COR-L47 (cell line): ENCODE data around the gene CEP250.
"Not testable (repeated sequence)": the region's sequence is repeated elsewhere in the genome, so short reads cannot be mapped to it uniquely, and the experiment has no call there.

Source experiments
- DNase-seq: peaks from one replicate; lab custom pipeline; 2025; lab: John Stamatoyannopoulos, UW

Gene CEP250

DNA sequence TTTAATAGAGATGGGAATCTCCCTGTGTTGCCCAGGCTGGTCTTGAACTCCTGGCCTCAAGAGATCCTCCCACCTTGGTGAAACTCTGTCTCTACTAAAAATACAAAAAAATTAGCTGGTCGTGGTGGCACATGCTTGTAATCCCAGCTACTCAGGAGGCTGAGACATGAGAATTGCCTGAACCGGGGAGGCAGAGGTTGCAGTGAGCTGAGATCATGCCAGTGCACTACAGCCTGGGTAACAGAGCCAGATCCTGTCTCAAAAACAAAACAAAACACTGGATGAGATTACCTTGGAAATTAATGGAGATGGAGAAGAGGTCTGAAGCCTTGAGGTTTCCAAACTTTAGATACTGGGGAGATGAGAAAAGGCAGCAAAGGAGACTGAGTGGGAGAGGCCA, 2.1 kb downstream of the CEP250 start:
- not testable (repeated sequence) for DNase-seq

- no peak for DNase-seq
Observed at GRCh38 chr20:35458388-35458787, 3.0 kb downstream of the CEP250 start.

DNA sequence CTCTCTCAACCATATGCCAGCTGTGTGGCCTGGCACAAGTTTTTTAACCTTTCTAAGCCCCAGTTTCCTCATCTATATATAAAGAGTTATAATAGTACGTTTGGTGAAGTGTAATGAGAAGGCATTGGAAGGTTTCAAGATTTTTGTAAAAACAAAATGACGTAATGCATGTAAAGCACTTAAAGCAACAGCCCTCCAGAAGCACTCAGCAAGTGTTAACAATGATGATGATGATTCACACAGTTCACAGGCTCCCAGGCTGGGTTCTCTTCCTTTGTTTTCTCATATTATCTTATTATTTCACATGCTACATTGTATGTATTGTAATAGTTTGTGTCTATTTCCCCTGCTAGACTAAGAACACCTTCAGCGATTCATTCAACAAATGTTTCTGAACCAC, 6.2 kb downstream of the CEP250 start:
- DNase-seq = no peak

DNA sequence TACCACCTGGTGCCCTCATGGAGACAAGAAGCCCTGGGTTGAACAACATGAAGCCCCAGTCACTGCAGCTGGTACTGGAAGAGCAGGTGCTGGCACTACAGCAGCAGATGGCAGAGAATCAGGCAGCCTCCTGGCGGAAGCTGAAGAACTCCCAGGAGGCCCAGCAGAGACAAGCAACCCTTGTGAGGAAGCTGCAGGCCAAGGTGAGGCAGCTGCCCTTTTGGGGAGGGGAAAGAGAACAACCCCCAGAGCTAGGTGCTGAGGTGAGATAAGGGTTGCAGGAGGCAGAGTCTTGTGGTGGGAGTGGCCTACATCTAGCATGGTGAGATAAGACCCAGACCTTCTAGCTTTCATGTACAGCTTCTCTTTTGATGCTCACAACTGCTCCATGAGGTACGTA, 7.0 kb downstream of the CEP250 start:
- DNase-seq = no peak

GRCh38 chr20:35463455-35464300, 8.3 kb downstream of the CEP250 start:
- peak; percentile 33 for DNase-seq

DNA sequence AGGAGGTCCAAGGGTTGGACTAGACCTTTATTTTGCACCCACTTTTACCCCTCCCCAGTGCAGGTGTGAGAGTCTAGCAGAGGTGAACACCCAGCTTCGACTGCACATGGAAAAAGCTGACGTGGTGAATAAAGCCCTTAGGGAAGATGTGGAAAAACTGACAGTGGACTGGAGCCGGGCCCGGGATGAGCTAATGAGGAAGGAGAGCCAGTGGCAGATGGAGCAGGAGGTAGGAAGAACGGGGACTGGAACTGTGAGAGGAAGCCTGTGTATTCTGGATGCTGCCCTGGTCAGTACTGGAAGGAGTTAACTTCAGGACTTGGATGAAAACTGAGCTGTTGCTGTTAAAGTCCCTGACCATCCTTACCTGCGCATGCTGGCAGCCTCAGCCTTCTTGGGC, 10.6 kb downstream of the CEP250 start:
- no peak for DNase-seq

- no peak for DNase-seq
Observed at GRCh38 chr20:35466856-35467255, 11.5 kb downstream of the CEP250 start.

DNA sequence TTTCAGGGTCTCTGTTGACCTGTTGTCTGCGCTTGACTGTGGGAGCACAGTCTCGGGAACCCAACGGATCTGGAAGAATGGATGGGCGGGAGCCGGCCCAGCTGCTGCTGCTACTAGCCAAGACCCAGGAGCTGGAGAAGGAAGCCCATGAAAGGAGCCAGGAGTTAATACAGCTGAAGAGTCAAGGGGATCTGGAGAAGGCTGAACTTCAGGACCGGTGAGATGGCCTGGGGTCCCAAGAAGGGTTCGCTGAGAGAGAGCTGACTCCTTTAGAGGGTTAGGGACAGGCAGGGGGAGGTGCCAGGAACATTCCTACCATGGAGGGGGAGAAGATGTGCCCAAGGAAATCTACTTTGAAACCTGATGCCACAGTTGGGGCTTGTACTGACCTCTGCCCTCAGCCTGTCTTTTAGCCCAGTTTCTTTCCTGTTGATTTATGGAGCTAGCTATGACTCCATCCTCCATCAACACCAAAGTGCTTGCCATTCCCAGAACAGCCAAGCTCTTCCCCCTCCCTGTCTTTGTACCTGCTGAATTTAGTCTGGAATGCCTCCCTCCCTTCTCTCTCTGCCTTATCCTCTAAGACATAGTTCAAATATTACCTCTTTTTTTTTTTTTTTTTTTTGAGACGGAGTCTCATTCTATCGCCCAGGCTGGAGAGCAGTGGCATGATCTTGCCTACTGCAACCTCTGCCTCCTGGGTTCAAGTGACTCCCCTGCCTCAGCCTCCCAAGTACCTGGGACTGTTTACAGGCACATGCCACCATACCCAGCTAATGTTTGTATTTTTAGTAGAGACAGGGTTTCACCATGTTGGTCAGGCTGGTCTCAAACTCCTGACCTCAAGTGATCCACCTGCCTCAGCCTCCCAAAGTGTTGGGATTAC, 12.2 kb downstream of the CEP250 start:
- no peak for DNase-seq

DNA sequence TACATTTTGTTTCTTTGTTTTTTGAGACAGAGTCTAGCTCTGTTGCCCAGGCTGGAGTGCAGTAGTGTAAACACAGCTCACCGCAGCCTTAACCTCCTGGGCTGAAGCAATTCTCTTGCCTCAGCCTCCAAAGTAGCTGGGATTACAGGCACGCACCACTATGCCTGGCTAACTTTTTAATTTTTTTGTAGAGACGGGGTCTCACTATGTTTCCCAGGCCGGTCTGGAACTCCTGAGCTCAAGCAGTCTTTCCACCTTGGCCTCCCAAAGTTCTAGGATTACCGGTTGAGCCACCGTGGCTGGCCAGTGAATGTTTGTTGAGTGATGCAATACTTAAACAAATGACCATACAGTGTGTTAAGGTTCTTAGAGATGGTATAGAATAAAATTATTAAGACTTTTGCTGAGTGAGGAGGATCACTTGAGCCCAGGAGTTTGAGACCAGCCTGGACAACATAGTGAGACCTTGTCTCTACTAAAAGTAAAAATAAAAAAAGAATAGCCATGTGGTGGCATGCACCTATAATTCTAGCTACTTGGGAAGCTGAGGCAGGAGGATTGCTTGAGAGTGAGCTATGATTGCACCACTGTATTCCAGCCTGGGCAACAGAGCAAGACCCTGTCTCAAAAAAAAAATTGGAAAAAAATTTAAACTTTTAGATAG, 13.4 kb downstream of the CEP250 start:
- DNase-seq = no peak

- no peak for DNase-seq
Observed at GRCh38 chr20:35472209-35472608, 16.8 kb downstream of the CEP250 start.

- DNase-seq = no peak
Observed at GRCh38 chr20:35473684-35474083, 18.3 kb downstream of the CEP250 start.

DNA sequence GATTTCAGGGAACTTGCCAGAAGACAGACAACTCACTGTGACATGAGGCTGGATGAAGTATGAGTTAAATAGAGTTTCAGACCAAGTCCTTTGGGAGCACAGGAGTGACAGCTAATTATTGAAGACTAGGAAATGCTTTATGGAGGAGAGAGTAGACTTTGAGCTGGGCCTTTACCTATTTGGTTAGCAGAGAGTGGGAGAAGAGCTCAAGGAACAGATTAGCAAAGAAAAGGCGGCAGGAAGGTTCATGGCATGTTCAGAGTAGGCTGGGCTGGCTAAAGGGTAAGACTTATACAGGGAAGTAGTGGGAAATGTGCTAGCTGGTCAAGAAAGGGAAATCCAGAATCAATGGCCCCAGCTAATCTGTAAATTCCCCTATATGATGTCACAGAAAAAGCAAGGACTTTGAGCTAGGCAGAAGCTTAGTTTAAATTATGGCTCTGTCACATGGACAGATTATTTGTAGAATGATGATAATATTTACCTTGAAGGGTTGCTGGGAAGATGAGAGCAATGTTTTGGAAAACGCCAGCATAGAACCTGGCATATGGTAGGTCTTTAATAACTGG, 19.0 kb downstream of the CEP250 start:
- DNase-seq = no peak

DNA sequence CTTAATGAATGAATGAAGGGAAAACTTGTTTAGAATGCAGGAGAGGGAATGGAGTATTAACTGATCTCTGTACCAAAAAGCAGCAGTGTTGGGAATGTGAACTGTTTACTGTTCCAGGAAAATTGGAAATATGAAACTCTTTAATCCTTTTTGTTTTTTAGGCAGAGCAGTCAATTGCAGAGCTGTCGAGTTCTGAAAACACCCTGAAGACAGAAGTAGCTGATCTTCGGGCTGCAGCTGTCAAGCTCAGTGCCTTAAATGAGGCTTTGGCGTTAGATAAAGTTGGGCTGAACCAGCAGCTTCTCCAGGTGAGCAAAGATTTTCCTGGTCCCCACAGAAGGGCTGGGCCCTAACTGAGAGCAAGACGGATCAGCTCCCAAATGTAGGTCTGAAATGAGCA, 20.9 kb downstream of the CEP250 start:
- no peak for DNase-seq

DNA sequence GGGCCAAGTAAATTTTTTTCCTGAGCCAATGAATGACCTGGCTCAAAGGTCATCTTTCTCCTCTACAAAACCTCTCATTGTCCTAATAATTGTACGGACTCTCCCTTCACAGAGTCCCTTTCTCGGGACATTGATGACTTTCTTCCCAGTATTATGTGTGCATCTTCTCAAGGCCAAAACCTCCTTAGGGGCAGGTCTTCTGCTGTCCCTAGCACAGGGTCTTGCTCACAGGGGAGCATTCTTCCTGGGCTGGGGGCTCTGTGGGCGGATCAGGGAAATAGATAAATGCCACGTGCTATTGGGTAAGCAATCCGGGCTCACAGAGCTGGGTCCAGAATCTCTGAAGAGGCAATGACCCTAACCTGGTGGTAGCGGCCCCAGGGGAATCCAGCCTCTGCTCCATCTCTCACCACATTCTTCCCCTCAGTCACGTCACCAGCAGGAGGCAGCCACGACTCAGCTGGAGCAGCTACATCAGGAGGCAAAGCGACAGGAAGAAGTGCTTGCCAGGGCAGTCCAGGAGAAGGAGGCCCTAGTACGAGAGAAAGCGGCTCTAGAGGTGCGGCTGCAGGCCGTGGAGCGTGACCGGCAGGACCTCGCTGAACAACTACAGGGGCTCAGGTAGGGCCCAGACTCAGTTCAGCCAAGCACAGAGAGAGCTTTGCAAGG, 23.5 kb downstream of the CEP250 start:
- no peak for DNase-seq

- no peak for DNase-seq
Observed at GRCh38 chr20:35479798-35480197, 24.4 kb downstream of the CEP250 start.

DNA sequence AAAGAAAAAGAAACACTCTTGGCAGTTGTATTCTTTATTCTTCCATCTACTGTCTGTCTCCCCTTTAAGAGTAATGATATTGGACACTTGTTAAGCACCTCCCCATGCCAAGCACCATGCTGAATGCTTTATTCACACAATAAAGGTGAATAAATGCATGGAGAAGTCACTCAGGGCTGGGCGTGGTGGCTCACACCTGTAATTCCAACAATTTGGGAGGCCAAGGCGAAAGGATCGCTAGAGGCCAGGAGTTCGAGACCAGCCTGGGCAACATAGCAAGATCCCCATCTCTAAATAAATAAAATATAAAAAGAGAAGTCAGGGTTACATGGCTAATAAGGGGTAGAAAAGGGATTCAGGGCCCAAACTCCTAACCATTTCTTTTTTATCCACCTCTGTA, 32.1 kb downstream of the CEP250 start:
- no peak for DNase-seq

- DNase-seq = no peak
Observed at GRCh38 chr20:35489717-35490116, 34.3 kb downstream of the CEP250 start.

GRCh38 chr20:35490736-35491181, 35.4 kb downstream of the CEP250 start:
- DNase-seq = no peak

GRCh38 chr20:35491823-35492222, 36.4 kb downstream of the CEP250 start:
- no peak for DNase-seq

DNA sequence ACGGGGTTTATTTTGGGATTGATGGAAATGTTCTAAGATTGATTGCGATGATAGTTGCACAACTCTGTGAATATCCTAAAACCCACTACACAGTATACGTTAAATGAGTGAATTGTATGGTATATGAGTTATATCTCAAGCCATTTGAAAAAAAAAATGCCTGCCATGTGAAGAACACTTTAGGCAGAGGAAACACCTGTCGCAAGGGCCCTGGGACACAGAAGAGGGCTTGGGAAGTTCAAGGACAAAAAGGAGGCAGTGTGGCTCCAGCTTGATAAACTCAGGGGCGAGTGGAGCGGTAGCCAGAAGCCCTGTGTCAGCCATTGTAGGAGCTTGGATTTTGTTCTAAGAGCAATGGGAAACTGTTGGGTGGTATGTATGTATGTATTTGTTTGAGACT, 37.0 kb downstream of the CEP250 start:
- no peak for DNase-seq

DNA sequence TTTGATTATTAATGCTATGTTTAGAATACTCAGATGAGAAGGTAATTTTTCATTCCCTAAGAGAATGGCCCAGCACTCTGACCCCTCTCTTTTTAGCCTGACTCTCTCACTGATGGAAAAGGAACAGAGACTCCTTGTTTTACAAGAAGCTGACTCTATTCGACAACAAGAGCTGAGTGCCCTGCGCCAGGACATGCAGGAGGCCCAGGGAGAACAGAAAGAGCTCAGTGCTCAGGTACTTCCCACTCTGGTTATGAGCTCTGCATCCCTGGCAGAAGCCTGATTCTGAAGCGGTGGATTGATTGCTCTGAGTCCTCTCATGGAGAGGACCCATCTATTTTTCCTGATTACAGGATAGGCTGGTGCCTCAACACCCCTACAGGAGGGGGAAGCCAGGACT, 41.1 kb downstream of the CEP250 start:
- no peak for DNase-seq

GRCh38 chr20:35497320-35497719, 41.9 kb downstream of the CEP250 start:
- DNase-seq = no peak
